GM19463 (cell line): Measurements from ENCODE around the gene CMTM5.
"Not testable (repeated sequence)": the region's sequence is repeated elsewhere in the genome, so short reads cannot be mapped to it uniquely, and the experiment has no call there.

Experiments used
- ATAC-seq: cut with Tn5 transposase; IDR thresholded peaks from one replicate; pipeline ENCODE4 v1.9.1; 2021; ENCODE audit warnings: mild to moderate bottlenecking, moderate library complexity; ENCODE audit not compliant: unreplicated experiment

CMTM5 gene

DNA sequence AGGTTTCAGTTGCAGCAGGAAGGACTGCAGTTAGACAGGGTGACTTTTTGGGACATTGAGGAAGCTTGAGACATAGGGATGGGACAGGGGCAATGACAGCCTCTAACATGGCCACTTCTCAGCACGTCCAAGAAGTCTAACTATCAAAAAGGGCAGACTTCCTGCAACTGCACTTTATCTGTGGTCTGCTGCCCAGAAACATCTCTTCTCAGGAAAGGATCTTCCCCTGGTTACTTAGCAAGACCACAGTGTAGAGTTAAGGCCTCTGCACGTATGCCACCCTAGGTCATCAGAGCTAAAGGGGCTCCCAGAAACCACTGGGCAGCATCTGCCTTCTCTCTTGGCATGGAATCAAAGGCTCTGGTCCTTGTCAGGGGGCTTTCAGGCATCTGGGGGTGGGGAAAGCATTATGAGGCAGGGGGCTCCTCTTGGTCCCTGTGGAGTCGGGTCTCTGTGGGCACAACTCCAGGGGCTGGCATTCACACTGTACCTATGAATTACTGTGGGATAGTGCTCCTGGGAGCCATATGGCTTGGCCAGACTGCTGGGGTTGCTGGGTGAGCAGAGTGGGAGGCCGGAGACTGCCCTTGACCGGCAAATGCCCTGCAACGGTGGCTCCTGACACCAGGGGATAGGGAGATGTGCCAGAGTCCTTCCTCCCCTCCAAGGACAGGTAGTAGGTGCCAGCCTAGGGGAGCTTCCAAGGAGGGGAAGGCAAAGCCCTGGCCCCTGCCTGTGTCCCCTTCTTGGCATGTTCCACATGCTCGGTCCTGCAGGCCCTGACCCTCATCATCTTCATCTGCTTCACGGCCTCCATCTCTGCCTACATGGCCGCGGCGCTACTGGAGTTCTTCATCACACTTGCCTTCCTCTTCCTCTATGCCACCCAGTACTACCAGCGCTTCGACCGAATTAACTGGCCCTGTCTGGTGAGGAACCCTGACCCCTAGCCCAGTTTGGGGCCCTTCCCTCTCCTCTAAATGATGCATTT, 1.0 kb downstream of the CMTM5 start:
- no peak for ATAC-seq

- no peak for ATAC-seq
Measured at GRCh38 chr14:23378612-23379220, 1.9 kb downstream of the CMTM5 start.

DNA sequence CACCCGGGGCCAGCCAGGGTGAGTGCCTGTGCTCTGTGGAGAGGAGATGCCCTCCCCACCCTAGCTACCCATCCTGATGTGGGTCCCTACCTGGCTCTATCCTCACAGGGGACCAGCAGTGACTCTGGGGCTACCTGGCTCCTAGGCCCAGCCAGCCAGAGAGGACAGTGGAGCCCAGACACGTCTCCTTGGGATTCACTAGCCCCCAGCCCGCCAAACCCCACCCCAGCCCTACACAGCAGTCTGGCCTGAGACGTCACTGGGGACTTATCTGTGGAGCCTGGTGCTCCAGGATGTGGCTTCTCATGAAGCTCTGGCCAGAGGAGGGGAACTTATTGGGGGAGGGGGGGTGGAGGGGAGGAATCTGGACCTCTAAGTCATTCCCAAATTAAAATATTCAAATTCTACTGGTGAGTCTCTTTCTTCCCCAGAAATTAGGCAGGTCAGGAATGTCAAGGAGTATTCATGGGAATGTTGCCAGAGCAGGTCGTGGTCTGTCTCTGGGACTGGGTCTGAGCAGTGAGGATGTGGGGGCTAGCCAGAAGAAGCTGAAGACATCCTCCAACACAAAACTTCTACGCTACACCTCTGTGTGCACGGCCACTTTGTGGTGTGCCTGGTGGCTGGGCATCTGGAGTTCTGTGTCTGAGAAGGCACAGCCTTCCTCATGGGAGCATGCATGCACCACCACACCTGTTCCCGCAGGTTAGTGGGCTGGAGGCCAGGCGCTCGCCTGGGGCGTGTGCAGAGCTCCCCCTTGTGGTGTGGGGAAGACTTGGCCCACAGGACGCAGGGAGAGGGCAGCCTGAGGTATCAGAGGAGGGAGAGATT, 2.7 kb downstream of the CMTM5 start:
- no peak for ATAC-seq

DNA sequence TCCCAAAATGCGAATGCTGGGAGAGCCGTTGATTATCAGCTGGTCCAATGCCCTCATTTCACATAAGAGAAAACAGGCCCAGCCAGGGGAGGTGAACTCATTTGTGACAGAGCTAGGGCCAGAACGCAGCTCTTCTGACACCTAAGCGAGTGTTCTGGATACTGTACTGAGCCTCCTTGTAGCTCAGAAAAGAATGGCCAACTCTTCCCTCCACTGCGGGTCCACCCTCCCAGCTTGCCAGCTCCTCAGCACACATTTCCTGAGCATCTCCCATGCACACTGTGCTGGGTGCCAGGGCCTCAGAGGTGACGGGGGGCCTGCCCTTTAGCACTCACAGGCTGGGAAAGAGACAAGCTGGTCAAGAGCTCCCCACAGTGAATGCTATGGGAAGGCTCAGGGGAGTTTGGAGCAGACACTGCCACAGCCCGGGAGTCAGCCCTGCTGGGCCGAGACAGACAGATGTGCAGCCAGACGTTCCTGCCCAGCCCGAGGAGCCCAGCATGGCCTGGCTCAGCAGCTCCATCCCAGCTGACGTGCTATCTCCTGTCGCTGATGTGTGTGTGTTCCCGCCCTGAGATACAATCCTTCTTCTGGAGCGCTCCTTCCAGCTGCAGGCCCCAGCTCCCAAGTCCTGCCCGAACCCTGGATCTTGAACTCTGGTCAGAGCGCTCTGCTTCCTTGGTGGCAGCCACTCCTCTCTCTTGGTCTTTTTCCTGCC, 3.5 kb downstream of the CMTM5 start:
- ATAC-seq, result no peak

- no peak for ATAC-seq
Measured at GRCh38 chr14:23380976-23381375, 4.1 kb downstream of the CMTM5 start.

GRCh38 chr14:23381871-23382270, 5.0 kb downstream of the CMTM5 start:
- ATAC-seq, result no peak

GRCh38 chr14:23382276-23382675, 5.4 kb downstream of the CMTM5 start:
- ATAC-seq, result no peak

DNA sequence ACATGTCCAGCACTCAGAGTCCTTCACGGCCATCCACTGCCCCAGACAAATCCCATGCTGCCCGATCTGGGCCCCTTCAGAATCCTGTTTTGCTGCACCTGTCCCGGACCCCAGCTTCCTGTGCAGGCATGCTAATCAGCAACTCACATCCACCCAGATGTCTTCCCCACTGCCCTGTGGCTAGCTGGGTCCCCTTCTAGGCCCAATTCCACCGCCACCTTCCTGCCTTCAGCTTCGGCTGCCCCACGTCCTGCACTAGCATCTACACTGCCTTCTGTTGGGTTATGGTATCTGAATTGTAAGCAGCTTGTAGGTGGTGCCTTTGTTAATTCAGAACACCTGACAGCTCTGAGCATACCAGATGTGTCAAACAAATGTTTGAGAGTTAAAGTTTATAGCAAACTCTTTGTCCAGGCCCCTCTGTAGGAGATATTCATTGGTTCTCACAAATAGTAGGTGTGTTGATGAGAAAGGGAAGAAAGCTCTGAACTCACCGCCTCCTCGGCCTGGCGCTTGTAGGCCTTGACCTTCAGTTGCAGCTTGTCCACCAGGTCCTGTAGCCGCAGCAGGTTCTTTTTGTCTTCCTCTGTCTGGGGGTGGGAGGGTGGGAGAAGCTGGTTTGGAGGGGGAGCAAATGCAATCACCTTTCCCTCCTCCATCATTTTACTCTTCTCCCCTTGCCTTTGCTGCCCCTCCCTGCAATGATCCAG, 6.0 kb downstream of the CMTM5 start:
- ATAC-seq, result no peak

DNA sequence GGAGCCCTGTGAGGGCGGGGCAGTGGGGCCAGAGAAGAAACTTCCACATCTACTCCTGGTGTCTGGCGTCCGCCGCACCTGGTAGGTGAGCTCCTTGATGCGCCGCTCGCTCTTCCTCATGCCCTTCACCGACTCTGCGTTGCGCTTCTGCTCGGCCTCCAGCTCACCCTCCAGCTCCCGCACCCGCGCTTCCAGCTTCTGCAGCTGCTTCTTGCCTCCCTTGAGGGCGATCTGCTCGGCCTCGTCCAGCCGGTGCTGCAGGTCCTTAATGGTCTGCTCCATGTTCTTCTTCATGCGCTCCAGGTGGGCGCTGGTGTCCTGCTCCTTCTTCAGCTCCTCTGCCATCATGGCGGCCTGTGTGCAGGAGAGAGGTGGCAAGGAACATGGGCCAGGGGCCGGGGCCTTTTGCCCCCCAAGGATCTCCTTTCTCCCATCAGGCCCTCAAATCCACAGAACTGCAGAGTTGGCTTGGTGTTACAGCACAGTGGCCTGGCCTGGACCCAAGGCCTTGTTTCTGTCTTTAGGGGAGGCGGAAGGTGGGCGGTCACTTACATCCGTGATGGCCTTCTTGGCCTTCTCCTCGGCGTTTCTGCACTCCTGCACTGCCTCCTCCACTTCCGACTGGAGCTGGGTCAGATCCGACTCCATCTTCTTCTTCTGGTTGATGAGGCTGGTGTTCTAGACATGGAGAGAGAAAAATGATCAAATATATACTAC, 7.7 kb downstream of the CMTM5 start:
- ATAC-seq, result no peak

DNA sequence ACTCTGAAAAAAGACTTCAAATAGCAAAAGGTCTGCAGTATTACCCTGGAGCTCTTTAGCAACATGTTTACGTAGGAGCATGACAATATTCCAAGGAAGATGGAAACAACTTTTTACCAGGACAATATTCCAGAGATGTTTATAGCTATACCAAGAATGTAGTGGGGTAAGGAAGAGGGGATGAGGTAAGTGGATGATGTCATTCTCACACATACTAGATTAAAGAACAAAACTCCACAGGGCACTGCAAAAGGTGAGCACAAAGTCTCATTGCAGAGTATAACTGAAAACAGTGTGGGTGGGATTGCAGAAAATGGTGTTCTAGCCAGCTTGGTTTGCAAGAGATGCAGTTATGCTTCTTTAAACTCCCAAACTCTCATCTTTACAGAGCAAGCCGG, 8.4 kb downstream of the CMTM5 start:
- no peak for ATAC-seq

DNA sequence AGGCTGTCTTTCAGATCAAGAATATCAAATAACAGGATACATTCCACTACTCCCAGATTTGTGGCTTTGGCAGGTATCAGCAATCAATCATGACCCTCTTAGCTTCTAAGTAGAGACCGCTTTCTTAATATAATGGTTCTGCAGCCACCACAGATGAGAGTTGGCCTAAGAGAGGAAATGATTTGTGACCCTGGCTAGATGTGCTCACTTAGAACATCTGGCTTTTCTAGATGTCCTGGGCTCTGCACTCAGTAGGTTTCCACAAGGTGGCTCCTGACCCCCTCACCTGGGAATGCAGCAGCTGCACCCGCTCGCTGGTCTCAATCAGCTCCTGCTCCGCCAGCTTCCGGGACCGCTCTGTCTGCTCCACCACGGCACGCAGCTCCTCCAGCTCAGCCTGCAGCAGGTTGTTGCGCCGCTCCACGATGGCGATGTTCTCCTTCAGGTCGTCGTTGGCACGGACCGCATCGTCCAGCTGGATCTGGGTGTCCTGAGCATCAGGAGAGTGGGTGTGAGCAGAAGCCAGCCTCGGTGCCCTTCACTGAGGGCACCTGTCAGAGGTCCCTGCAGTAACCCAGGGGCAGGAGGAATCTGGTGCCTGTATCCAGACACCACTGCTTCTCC, 8.9 kb downstream of the CMTM5 start:
- ATAC-seq, result no peak

- ATAC-seq, result not testable (repeated sequence)
Measured at GRCh38 chr14:23386266-23386657, 9.4 kb downstream of the CMTM5 start.

DNA sequence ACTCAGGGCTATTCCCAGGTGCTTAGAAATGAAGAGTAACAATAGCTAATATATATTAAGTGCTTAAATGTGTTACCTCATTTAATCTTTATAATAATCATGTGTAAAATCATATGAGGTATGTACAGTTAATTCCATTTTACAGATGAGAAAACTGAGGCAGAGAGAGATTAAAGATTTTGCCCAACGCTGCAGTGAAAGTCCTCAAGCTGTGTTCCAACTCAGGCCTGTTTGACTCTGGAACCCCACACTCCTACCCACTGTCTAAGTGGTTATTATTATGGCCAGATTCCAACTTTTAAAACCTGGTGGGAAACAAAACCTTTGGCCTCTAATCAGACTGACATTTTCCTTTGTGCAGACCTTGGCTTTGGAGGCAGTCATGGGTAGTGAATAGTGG, 10.2 kb downstream of the CMTM5 start:
- ATAC-seq, result no peak

- ATAC-seq, result no peak
Measured at GRCh38 chr14:23387916-23388882, 11.4 kb downstream of the CMTM5 start.

DNA sequence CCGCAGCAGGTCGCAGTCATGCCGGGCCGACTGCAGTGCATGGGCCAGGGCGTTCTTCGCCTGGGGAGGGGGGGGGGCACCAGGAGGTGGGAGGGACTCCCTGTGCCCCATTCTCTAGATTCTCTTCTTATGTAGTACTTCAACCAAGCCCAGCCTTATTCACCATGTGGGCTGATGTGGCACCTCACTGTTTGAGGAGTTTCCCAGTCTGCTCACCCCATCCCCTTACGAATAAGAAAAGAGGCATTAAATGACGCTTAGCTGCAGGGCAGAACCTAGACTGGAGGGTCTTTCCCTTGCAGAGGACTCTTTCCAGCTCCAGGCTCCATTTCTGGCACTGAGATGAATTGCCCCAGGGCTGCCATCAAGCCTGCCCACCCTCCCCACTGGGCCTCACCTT, 12.2 kb downstream of the CMTM5 start:
- ATAC-seq, result no peak

GRCh38 chr14:23389396-23389795, 12.6 kb downstream of the CMTM5 start:
- ATAC-seq, result no peak

DNA sequence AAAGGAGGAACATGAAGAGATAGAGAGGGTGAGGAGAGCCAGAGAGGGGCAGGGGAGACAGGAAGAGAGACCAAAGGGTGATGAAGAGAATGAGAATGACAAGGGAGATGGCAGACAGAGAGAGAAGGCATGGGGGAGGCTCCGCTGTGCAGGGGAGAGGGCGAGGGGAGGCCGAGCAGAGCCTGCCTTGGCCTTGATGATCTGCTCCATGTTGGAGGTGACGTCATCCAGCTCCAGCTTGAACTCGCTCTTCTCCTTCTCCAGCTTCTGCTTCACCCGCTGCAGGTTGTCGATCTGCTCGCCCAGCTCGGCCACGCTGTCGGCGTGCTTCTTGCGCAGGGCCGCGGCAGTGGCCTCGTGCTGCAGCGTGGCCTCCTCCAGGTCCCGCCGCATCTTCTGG, 13.0 kb downstream of the CMTM5 start:
- not testable (repeated sequence) for ATAC-seq

- no peak for ATAC-seq
Measured at GRCh38 chr14:23392613-23393012, 15.8 kb downstream of the CMTM5 start.
